ENCODE results near the gene OGT.

OGT gene

DNA sequence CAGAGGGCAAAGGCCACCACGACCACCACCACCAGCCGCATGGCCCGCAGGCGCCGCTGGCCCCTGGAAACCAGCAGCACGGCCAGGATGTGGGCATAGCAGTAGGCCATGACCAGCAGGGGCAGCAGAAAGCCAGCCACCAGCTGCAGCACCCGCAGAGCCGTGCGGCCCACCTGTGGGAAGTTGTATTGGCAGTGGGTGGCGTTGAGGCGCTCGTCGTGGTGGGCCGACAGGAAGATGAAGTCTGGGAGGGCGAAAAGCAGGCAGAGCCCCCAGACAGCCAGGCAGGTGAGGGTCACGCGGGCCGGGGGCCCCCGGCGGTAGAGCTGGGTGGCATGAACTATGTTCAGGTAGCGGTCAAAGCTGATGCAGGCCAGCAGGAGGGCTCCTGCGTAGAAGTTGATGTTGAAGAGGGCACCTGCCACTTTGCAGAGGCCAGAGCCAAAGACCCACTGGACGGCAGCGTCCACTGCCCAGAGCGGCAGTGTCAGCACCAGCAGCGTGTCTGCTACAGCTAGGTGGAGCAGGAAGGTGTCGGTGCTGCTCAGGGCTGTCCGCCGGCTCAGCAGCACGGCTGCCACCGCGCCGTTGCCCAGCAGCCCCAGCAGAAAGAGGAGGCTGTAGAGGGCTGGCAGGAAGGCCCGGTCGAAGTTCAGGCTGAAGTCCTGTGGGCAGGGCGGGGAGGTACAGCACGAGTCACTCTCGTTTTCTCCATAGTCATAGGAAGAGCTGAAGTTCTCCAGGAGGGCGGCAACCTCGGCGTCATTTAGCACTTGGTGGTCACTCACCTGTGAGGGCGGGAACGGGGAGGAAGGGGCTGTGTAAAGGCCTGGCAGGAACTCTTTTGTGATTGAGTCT lies 84.0 kb downstream of the OGT start:
- no peak overlapping the region for H3K4me2 ChIP-seq (ENCODE audit: low read length)
- no peaks in the 10 kb centered on the region for H3K9me3 ChIP-seq (replicated peaks; ENCODE audit: low read length)
- H3K27me3 ChIP-seq (ENCODE audit: control insufficient read depth, insufficient read depth, low read length), result no peaks in the 10 kb centered on the region
- H3K4me3 ChIP-seq (ENCODE audit: low read length), result no peak overlapping the region
- no peaks in the 10 kb centered on the region for H3K4me1 ChIP-seq (ENCODE audit: control insufficient read depth, insufficient read depth, low read length)
- peaks cover 17% of the 10 kb centered on the region for H3K36me3 ChIP-seq (ENCODE audit: insufficient read depth, low read length)
- no peak overlapping the region for H3K9ac ChIP-seq (ENCODE audit: low read depth, low read length)

DNA sequence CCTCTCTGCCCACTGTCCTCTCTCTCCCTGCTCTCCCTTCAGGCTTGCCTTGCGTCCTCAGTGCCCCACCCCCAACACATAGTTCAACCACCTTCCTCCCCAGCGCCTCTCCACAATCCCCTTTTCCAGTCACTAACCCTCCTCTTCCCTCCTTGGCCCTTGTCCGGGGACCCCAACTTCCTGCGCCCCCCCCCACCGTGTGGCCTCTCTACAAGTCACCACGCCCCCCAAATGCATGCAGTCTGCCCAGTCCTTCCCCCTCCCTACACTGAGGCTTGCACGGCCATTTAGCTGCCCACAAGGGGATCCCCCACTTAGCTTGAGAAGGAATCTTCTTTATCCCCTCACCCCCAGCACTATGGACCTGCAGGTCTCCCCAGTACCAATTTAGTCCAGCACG lies 84.8 kb downstream of the OGT start:
- Histone ChIP-seq H3K9ac (ENCODE audit: low read depth, low read length) (no peak overlapping the region), H3K36me3 (ENCODE audit: insufficient read depth, low read length) (peaks cover 12% of the 10 kb centered on the region), H3K4me2 (ENCODE audit: low read length) (no peak overlapping the region), H3K4me1 (ENCODE audit: control insufficient read depth, insufficient read depth, low read length) (peaks cover 7% of the 10 kb centered on the region), H3K4me3 (ENCODE audit: low read length) (no peak overlapping the region), H3K27me3 (ENCODE audit: control insufficient read depth, insufficient read depth, low read length) (no peaks in the 10 kb centered on the region), H3K9me3 (replicated peaks; ENCODE audit: low read length) (no peaks in the 10 kb centered on the region)

DNA sequence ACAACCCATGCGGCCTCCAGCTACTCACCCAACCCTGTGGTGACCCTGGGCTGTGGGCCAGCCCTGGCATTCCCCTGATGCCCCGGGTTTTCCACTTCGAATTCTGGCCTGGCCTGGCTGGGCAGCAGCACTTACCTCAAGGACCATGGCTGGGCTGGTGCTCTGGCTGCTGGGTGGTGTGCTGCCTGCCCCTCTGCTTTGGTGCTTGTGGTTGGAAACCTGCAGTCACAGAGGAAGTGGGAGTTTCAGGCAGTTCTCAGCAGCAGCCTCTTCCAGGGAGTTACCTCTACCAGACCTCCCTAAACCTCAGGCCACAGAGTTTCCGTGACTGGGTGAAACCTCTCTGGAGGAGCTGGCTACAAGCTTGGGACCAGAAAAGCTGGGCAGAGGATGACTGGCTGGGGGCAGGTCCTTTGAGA lies 85.4 kb downstream of the OGT start, which contains the start of gene CXCR3:
Gene CXCR3, minus strand, starts transcription at position 209 of the 419 bp plus-strand sequence. Its CDS starts 62 bp downstream, at position 147.
- H3K36me3 ChIP-seq (ENCODE audit: insufficient read depth, low read length), result peaks cover 7% of the 10 kb centered on the region
- no peaks in the 10 kb centered on the region for H3K27me3 ChIP-seq (ENCODE audit: control insufficient read depth, insufficient read depth, low read length)
- H3K4me3 ChIP-seq (ENCODE audit: low read length), result no peak within 1 kb of the TSS
- H3K9ac ChIP-seq (ENCODE audit: low read depth, low read length), result no peak within 1 kb of the TSS
- H3K4me1 ChIP-seq (ENCODE audit: control insufficient read depth, insufficient read depth, low read length), result peaks cover 10% of the 10 kb centered on the region
- H3K9me3 ChIP-seq (replicated peaks; ENCODE audit: low read length), result no peaks in the 10 kb centered on the region
- H3K4me2 ChIP-seq (ENCODE audit: low read length), result no peak within 1 kb of the TSS

DNA sequence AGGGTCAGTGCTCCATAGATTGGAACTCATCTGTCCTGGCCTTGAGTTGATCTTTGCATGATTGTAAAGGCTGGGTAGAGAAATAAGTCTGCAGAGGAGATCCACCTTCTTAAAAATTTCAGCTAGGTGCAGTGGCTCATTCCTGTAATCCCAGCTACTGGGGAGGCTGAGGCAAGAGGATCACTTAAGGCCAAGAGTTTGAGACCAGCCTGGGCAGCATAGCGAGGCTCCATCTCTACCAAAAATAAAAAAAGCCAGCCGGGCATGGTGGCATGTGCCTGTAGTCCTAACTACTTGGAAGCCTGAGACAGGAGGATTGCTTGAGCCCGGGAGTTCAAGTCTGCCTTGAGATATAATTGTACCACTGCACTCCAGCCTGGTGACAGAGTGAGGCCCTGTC lies 85.9 kb downstream of the OGT start:
- H3K4me1 ChIP-seq (ENCODE audit: control insufficient read depth, insufficient read depth, low read length), result peaks cover 10% of the 10 kb centered on the region
- H3K4me2 ChIP-seq (ENCODE audit: low read length), result no peak overlapping the region
- H3K36me3 ChIP-seq (ENCODE audit: insufficient read depth, low read length), result peaks cover 7% of the 10 kb centered on the region
- H3K9ac ChIP-seq (ENCODE audit: low read depth, low read length), result no peak overlapping the region
- no peaks in the 10 kb centered on the region for H3K9me3 ChIP-seq (replicated peaks; ENCODE audit: low read length)
- H3K27me3 ChIP-seq (ENCODE audit: control insufficient read depth, insufficient read depth, low read length), result no peaks in the 10 kb centered on the region
- H3K4me3 ChIP-seq (ENCODE audit: low read length), result no peak overlapping the region

DNA sequence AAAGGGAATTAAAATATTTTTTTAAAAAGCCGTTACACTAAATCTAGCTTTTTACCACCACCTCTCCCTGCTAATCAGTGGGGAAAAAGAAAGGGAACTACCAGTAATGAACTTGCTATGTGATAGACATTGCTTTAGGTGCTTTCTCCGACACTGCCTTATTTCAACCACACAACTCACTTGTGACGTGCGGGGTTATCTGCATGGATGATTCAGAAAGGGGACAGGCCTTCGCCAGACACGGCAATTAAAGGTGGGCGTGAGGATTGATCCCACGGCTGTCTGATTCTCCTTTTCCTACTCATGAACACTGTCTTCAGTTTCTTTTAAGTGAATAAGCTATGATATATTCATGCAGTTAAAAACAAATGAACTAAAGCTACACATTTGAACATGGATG lies 86.3 kb downstream of the OGT start:
- H3K4me2 ChIP-seq (ENCODE audit: low read length), result no peak overlapping the region
- no peak overlapping the region for H3K4me3 ChIP-seq (ENCODE audit: low read length)
- peaks cover 7% of the 10 kb centered on the region for H3K36me3 ChIP-seq (ENCODE audit: insufficient read depth, low read length)
- H3K9me3 ChIP-seq (replicated peaks; ENCODE audit: low read length), result no peaks in the 10 kb centered on the region
- no peaks in the 10 kb centered on the region for H3K27me3 ChIP-seq (ENCODE audit: control insufficient read depth, insufficient read depth, low read length)
- peaks cover 10% of the 10 kb centered on the region for H3K4me1 ChIP-seq (ENCODE audit: control insufficient read depth, insufficient read depth, low read length)
- no peak overlapping the region for H3K9ac ChIP-seq (ENCODE audit: low read depth, low read length)

DNA sequence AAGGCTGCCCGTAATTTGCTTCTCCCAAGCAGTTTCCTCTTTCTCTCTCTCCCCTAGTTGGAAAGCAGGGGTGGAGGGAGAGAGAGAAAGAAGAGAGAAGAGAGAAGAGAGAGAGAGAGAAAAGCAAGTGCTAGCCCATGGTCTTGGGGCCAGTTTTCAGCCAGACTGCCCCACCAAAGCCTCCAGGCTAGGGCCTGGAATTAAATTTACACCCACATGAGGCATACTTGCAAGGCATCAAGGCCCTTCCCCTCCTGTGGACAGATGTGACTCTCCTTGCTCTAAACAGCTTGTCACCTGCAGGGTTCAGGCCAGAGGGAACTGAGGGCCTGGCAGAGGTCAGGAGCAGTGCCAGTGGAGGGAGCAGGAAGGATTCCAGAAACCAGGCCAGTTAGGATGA lies 87.1 kb downstream of the OGT start:
- Histone ChIP-seq H3K36me3 (ENCODE audit: insufficient read depth, low read length) (peaks cover 2% of the 10 kb centered on the region), H3K4me1 (ENCODE audit: control insufficient read depth, insufficient read depth, low read length) (peaks cover 10% of the 10 kb centered on the region), H3K27me3 (ENCODE audit: control insufficient read depth, insufficient read depth, low read length) (no peaks in the 10 kb centered on the region), H3K4me3 (ENCODE audit: low read length) (no peak overlapping the region), H3K9me3 (replicated peaks; ENCODE audit: low read length) (no peaks in the 10 kb centered on the region), H3K4me2 (ENCODE audit: low read length) (no peak overlapping the region), H3K9ac (ENCODE audit: low read depth, low read length) (no peak overlapping the region)

DNA sequence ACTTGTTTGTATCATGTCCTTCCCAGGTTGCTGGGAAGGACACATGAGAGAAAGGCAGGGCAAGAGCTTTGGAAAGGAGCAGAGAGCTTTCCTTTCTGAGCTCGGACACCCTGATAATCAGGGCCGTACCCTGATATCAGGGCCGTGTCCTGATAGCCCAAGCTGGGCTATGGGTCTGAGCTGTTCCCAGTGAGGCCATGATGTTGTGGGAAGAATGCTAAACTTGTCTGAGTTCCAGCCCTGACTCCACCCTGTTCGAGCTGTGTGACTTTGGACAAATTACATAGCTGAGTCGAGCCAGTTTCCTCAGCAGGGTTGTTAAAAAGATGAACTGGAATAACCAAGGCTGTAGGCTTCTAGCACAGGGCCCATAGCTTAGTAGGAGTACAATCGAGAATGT lies 88.7 kb downstream of the OGT start:
- H3K36me3 ChIP-seq (ENCODE audit: insufficient read depth, low read length), result no peaks in the 10 kb centered on the region
- H3K4me1 ChIP-seq (ENCODE audit: control insufficient read depth, insufficient read depth, low read length), result peaks cover 10% of the 10 kb centered on the region
- H3K9ac ChIP-seq (ENCODE audit: low read depth, low read length), result no peak overlapping the region
- H3K4me3 ChIP-seq (ENCODE audit: low read length), result no peak overlapping the region
- no peaks in the 10 kb centered on the region for H3K27me3 ChIP-seq (ENCODE audit: control insufficient read depth, insufficient read depth, low read length)
- H3K9me3 ChIP-seq (replicated peaks; ENCODE audit: low read length), result no peaks in the 10 kb centered on the region
- no peak overlapping the region for H3K4me2 ChIP-seq (ENCODE audit: low read length)

DNA sequence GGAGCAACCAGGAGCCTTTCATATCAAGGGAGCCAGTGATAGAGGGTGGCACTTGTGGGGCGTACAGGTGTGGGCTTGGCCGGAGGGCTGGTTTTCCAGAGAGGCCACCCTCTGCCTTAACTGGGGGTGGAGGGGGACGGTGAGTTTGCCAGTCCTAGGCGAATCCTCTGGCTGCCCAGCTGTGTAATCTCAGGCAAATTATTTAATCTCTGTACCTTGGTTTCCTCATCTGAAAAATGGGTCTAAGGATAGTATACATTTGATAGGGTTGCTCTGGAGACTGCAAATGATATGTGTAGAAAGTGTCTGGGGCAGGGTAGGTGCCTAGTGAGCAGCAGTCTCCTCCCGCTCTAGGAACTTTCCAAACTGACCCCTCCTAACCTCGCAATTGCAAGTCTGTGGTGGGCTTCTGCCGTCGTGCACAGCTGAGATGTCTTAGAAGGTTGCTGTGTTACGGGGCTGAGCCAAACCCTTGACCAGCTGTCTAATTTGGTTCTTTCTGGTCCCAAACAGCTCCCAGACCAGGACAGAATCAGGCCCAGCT lies 89.2 kb downstream of the OGT start:
- H3K9ac ChIP-seq (ENCODE audit: low read depth, low read length), result no peak overlapping the region
- H3K4me1 ChIP-seq (ENCODE audit: control insufficient read depth, insufficient read depth, low read length), result peaks cover 10% of the 10 kb centered on the region

DNA sequence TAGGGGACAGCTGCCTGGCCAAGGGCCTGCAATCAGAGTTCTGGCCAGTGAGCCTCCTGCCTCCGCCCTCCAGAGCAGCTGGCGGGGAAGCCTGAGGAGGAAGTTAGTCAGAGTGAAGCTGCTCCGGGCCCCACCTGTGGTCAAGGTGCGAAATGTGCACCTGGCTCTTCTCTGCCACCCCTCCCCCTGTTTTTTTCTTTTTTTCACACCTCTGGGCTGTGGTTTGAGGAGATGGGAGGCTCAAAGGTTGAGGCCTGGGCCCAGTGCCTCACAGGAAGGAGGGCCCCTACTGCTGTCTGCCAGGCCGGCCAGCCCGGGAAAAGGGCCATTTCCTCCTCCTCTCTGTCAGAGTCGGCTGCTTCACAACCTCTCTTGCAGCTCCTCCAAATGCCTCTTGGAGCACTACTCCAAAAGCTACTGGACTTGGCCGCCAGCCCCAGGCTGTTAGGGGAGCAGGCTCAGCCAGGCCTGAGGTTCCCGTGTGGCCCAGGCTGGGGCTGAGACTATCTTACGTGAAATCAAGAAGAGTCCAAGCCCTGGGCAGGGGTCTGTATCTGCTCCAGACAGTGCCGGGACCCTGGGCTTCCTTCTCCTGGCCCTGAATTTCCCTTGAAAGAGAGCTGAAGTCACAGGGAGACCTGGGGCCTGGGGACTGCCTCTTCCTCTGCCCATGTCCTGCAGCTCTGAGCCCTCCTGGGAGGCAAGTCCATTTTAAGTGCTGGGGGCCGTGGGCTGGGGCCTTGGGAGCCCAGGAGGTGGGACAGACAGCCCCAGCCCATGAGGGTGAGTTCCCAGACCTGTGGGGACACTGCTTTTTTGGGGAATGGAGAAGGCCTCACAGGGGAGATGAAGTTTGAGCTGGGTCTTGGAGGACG lies 89.9 kb downstream of the OGT start:
- Histone ChIP-seq H3K4me1 (ENCODE audit: control insufficient read depth, insufficient read depth, low read length) (peaks cover 10% of the 10 kb centered on the region), H3K4me2 (ENCODE audit: low read length) (no peak overlapping the region), H3K9ac (ENCODE audit: low read depth, low read length) (peak overlapping the region; percentile 64), H3K27me3 (ENCODE audit: control insufficient read depth, insufficient read depth, low read length) (no peaks in the 10 kb centered on the region), H3K36me3 (ENCODE audit: insufficient read depth, low read length) (no peaks in the 10 kb centered on the region), H3K4me3 (ENCODE audit: low read length) (no peak overlapping the region), H3K9me3 (replicated peaks; ENCODE audit: low read length) (no peaks in the 10 kb centered on the region)

More for the DNA sequence above, 89.2 kb downstream of the OGT start:
- H3K4me3 ChIP-seq (ENCODE audit: low read length), result no peak overlapping the region
- H3K4me2 ChIP-seq (ENCODE audit: low read length), result no peak overlapping the region
- no peaks in the 10 kb centered on the region for H3K9me3 ChIP-seq (replicated peaks; ENCODE audit: low read length)
- H3K36me3 ChIP-seq (ENCODE audit: insufficient read depth, low read length), result no peaks in the 10 kb centered on the region
- H3K27me3 ChIP-seq (ENCODE audit: control insufficient read depth, insufficient read depth, low read length), result no peaks in the 10 kb centered on the region

DNA sequence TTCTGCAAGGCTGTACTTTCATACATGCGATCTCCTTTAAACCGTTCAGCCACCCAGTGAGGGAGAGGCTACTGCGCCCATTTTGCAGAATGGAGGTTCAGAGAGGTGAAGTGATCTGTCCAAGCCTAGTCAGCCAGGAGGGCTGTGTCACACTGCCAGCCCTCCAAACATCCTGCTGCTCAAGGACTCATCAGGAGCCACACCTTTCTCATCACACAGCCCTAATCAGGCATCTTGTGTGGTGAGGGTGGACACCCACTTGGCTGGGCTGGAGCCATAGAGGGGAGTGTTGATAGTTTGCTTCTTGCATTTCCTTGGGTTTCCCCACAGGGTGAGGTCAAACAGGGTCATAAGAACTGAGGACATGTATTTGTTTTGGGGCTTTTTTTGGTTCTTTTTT lies 90.8 kb downstream of the OGT start:
- Histone ChIP-seq H3K4me3 (ENCODE audit: low read length) (no peak overlapping the region), H3K9me3 (replicated peaks; ENCODE audit: low read length) (no peaks in the 10 kb centered on the region), H3K9ac (ENCODE audit: low read depth, low read length) (no peak overlapping the region), H3K4me1 (ENCODE audit: control insufficient read depth, insufficient read depth, low read length) (peaks cover 10% of the 10 kb centered on the region), H3K4me2 (ENCODE audit: low read length) (no peak overlapping the region), H3K27me3 (ENCODE audit: control insufficient read depth, insufficient read depth, low read length) (no peaks in the 10 kb centered on the region), H3K36me3 (ENCODE audit: insufficient read depth, low read length) (no peaks in the 10 kb centered on the region)

DNA sequence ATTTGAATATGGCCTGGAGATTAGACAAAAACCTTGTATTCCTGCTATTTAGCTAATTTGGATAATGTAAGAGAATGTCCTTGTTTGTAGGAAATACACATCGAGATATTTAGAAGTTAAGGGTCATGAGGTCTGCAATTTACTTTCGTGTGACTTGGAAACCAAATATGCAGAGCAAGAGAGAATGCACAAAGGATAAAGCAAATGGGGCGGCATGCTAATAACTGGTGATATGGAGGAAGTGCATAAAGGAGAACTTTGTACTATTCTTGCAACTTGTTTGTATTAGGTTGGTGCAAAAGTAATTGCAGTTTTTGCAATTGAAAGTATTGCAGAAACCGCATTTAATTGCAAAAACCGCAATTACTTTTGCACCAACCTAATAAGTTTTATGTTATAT lies 92.6 kb downstream of the OGT start:
- no peaks in the 10 kb centered on the region for H3K36me3 ChIP-seq (ENCODE audit: insufficient read depth, low read length)
- no peak overlapping the region for H3K9ac ChIP-seq (ENCODE audit: low read depth, low read length)
- H3K4me3 ChIP-seq (ENCODE audit: low read length), result no peak overlapping the region
- peaks cover 10% of the 10 kb centered on the region for H3K4me1 ChIP-seq (ENCODE audit: control insufficient read depth, insufficient read depth, low read length)
- no peaks in the 10 kb centered on the region for H3K27me3 ChIP-seq (ENCODE audit: control insufficient read depth, insufficient read depth, low read length)
- no peaks in the 10 kb centered on the region for H3K9me3 ChIP-seq (replicated peaks; ENCODE audit: low read length)
- no peak overlapping the region for H3K4me2 ChIP-seq (ENCODE audit: low read length)
